SK-N-SH treated with all-trans-retinoic acid at 6 μM for 48 hours (cell line): ENCODE data around the gene OGFOD3.

ENCODE experiments used
- ATAC-seq: fragments of 200-7000 bp; cut with Tn5 transposase; 3 replicates; pipeline ENCODE4 v1.9.1; 2020; ENCODE audit warnings: mild to moderate bottlenecking, moderate library complexity
- ARNTL ChIP-seq: fragments of 450-650 bp; formaldehyde crosslinking; IDR thresholded peaks from 2 replicates; pipeline ENCODE4 v1.5.0; 2020; ENCODE audit warnings: low read depth, mild to moderate bottlenecking, moderate library complexity, borderline replicate concordance
- ESRRG ChIP-seq: fragments of 250-450 bp; sonication (Bioruptor Pico); IDR thresholded peaks from 2 replicates; pipeline ENCODE4 v1.6.1; 2021; ENCODE audit warnings: mild to moderate bottlenecking
- GLIS3 ChIP-seq: fragments of 250-450 bp; sonication (Bioruptor Pico); IDR thresholded peaks from 2 replicates; pipeline ENCODE4 v1.5.0; 2020; ENCODE audit warnings: mild to moderate bottlenecking, moderate library complexity
- ISL1 ChIP-seq: fragments of 250-450 bp; sonication (Bioruptor Pico); IDR thresholded peaks from 2 replicates; pipeline ENCODE4 v2.1.2; 2022; ENCODE audit warnings: mild to moderate bottlenecking, moderate library complexity
- OSR1 ChIP-seq: fragments of 250-450 bp; sonication (Bioruptor Pico); IDR thresholded peaks from 2 replicates; pipeline ENCODE4 v1.8.0; 2022; ENCODE audit warnings: moderate library complexity, mild to moderate bottlenecking, inconsistent platforms
- PPARA ChIP-seq: fragments of 250-450 bp; sonication (Bioruptor Pico); IDR thresholded peaks from 2 replicates; pipeline ENCODE4 v1.5.0; 2020; ENCODE audit warnings: mild to moderate bottlenecking, borderline replicate concordance
- RARB ChIP-seq: fragments of 250-450 bp; sonication (Bioruptor Pico); IDR thresholded peaks from 2 replicates; pipeline ENCODE4 v1.8.0; 2021; ENCODE audit warnings: mild to moderate bottlenecking, moderate library complexity
- SNAI2 ChIP-seq: fragments of 250-450 bp; sonication (Bioruptor Pico); IDR thresholded peaks from 2 replicates; pipeline ENCODE4 v1.5.0; 2020; ENCODE audit warnings: mild to moderate bottlenecking, moderate library complexity
- TCF4 ChIP-seq: fragments of 250-450 bp; sonication (Bioruptor Pico); IDR thresholded peaks from 2 replicates; pipeline ENCODE4 v1.8.0; 2021; ENCODE audit warnings: mild to moderate bottlenecking, moderate library complexity, borderline replicate concordance
- TOX ChIP-seq: fragments of 250-450 bp; sonication (Bioruptor Pico); IDR thresholded peaks from 2 replicates; pipeline ENCODE4 v1.8.0; 2021; ENCODE audit warnings: mild to moderate bottlenecking, moderate library complexity, borderline replicate concordance
- TSHZ2 ChIP-seq: fragments of 250-450 bp; sonication (Bioruptor Pico); IDR thresholded peaks from 2 replicates; pipeline ENCODE4 v1.5.0; 2020; ENCODE audit warnings: mild to moderate bottlenecking, moderate library complexity
- ZC3H10 ChIP-seq: fragments of 250-450 bp; sonication (Bioruptor Pico); IDR thresholded peaks from 2 replicates; pipeline ENCODE4 v1.5.1; 2021; ENCODE audit warnings: mild to moderate bottlenecking, moderate library complexity
- ZFP3 ChIP-seq: fragments of 250-450 bp; sonication (Bioruptor Pico); IDR thresholded peaks from 2 replicates; pipeline ENCODE4 v1.5.0; 2020; ENCODE audit warnings: mild to moderate bottlenecking, moderate library complexity
- ZFP30 ChIP-seq: fragments of 450-650 bp; formaldehyde crosslinking; IDR thresholded peaks from 2 replicates; pipeline ENCODE4 v1.5.0; 2022; ENCODE audit warnings: mild to moderate bottlenecking, moderate library complexity
- ZNF565 ChIP-seq: fragments of 450-650 bp; formaldehyde crosslinking; conservative IDR thresholded peaks from 2 replicates; pipeline ENCODE4 v1.5.0; 2020; ENCODE audit warnings: low read depth, mild to moderate bottlenecking, moderate library complexity
- ZNF70 ChIP-seq: fragments of 450-650 bp; formaldehyde crosslinking; IDR thresholded peaks from 2 replicates; pipeline ENCODE4 v1.5.0; 2020; ENCODE audit warnings: mild to moderate bottlenecking, moderate library complexity
- ZNF8 ChIP-seq: fragments of 450-650 bp; formaldehyde crosslinking; IDR thresholded peaks from 2 replicates; pipeline ENCODE4 v1.5.0; 2020; ENCODE audit warnings: mild to moderate bottlenecking, moderate library complexity
- TF ChIP-seq, protein P1 (sequence below): fragments of 250-450 bp; sonication (Bioruptor Pico); IDR thresholded peaks from 2 replicates; pipeline ENCODE4 v1.8.0; 2021; ENCODE audit warnings: low read depth, mild to moderate bottlenecking, moderate library complexity, borderline replicate concordance
- TF ChIP-seq, protein P2 (sequence below): fragments of 250-450 bp; sonication (Bioruptor Pico); IDR thresholded peaks from 2 replicates; pipeline ENCODE4 v1.5.1; 2020; ENCODE audit warnings: low read depth, mild to moderate bottlenecking, moderate library complexity
- TF ChIP-seq, protein P3 (sequence below): fragments of 250-450 bp; sonication (Bioruptor Pico); IDR thresholded peaks from 2 replicates; pipeline ENCODE4 v1.8.0; 2020; ENCODE audit warnings: mild to moderate bottlenecking, moderate library complexity, borderline replicate concordance

OGFOD3 gene

DNA sequence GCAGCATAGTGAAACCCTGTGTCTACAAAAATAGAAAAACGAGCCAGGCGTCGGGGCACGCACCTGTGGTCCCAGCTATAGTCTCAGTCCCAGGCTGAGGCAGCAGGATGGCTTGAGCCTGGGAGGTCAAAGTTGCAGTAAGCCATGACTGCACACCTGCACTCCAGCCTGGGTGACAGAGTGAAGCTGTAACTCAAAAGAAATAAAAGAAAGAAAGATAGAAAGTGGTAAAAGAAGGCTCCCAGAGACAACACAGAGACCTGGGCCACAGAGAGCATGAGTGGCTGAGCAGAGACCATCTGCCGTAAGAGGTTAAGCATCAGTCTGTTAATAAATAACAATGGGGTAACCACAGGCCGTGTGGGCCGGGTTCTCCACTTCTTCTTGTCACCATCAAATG is 15.5 kb downstream of the OGFOD3 start (continued):
- no peak for TF ChIP-seq TSHZ2 (CRISPR knock-in tag)

GRCh38 chr17:82400830-82401229 is 17.6 kb downstream of the OGFOD3 start:
- ATAC-seq = no peak

GRCh38 chr17:82400206-82400605 is 18.2 kb downstream of the OGFOD3 start:
- ATAC-seq = no peak
- TF ChIP-seq RARB (CRISPR knock-in tag) = no peak
- no peak for TF ChIP-seq OSR1 (CRISPR knock-in tag)
- no peak for TF ChIP-seq ZNF8 (CRISPR knock-in tag)
- TF ChIP-seq SNAI2 (CRISPR knock-in tag) = no peak
- TF ChIP-seq, all 23 proteins: peak for 0

More at GRCh38 chr17:82400830-82401229, 17.6 kb downstream of the OGFOD3 start:
- TF ChIP-seq ESRRG (no peak), ZNF70 (no peak), RARB (CRISPR knock-in tag) (no peak), TSHZ2 (CRISPR knock-in tag) (no peak), ZFP3 (CRISPR knock-in tag) (no peak), TOX (no peak), GLIS3 (CRISPR knock-in tag) (no peak), ZFP30 (CRISPR knock-in tag) (no peak), OSR1 (CRISPR knock-in tag) (no peak), TCF4 (CRISPR knock-in tag) (no peak), SNAI2 (CRISPR knock-in tag) (no peak), PPARA (CRISPR knock-in tag) (no peak), ZNF565 (CRISPR knock-in tag) (no peak), ARNTL (CRISPR knock-in tag) (no peak), ISL1 (CRISPR knock-in tag) (no peak), ZC3H10 (CRISPR knock-in tag) (no peak)
- TF ChIP-seq, protein P1, sequence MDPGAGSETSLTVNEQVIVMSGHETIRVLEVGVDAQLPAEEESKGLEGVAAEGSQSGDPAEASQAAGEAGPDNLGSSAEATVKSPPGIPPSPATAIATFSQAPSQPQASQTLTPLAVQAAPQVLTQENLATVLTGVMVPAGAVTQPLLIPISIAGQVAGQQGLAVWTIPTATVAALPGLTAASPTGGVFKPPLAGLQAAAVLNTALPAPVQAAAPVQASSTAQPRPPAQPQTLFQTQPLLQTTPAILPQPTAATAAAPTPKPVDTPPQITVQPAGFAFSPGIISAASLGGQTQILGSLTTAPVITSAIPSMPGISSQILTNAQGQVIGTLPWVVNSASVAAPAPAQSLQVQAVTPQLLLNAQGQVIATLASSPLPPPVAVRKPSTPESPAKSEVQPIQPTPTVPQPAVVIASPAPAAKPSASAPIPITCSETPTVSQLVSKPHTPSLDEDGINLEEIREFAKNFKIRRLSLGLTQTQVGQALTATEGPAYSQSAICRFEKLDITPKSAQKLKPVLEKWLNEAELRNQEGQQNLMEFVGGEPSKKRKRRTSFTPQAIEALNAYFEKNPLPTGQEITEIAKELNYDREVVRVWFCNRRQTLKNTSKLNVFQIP (CRISPR knock-in tag) = no peak
- TF ChIP-seq, protein P2, sequence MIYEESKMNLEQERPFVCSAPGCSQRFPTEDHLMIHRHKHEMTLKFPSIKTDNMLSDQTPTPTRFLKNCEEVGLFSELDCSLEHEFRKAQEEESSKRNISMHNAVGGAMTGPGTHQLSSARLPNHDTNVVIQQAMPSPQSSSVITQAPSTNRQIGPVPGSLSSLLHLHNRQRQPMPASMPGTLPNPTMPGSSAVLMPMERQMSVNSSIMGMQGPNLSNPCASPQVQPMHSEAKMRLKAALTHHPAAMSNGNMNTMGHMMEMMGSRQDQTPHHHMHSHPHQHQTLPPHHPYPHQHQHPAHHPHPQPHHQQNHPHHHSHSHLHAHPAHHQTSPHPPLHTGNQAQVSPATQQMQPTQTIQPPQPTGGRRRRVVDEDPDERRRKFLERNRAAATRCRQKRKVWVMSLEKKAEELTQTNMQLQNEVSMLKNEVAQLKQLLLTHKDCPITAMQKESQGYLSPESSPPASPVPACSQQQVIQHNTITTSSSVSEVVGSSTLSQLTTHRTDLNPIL = no peak
- TF ChIP-seq, protein P3, sequence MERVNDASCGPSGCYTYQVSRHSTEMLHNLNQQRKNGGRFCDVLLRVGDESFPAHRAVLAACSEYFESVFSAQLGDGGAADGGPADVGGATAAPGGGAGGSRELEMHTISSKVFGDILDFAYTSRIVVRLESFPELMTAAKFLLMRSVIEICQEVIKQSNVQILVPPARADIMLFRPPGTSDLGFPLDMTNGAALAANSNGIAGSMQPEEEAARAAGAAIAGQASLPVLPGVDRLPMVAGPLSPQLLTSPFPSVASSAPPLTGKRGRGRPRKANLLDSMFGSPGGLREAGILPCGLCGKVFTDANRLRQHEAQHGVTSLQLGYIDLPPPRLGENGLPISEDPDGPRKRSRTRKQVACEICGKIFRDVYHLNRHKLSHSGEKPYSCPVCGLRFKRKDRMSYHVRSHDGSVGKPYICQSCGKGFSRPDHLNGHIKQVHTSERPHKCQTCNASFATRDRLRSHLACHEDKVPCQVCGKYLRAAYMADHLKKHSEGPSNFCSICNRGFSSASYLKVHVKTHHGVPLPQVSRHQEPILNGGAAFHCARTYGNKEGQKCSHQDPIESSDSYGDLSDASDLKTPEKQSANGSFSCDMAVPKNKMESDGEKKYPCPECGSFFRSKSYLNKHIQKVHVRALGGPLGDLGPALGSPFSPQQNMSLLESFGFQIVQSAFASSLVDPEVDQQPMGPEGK (CRISPR knock-in tag) = no peak
